Activated naive CD8-positive, alpha-beta T cell treated with anti-CD3 and anti-CD28 coated beads, Interleukin-2, amount 10 ng/mL, durations not matched to agents 7 days and 5 days (primary cell): ENCODE data around the gene FAM118A. TPM values are rescaled to one million over a fixed set of nuclear protein-coding genes. Genes with fewer than 3 reads are reported as not detected.
"Not testable (repeated sequence)": the region's sequence is repeated elsewhere in the genome, so short reads cannot be mapped to it uniquely, and the experiment has no call there.

Experiments used
- ATAC-seq: fragments of 150-1000 bp; cut with Tn5 transposase; one replicate; pipeline ENCODE4 v1.10.0; 2021; ENCODE audit warnings: low read depth, moderate library complexity
- POLR2A ChIA-PET: fragments of 350-600 bp; sonication (Branson Sonifier 250); formaldehyde crosslinking; loops from one replicate; lab custom pipeline; 2021; ENCODE audit warnings: antibody characterized with exemption; lab: Charles Lee
- DNase-seq: peaks from one replicate; pipeline ENCODE4 v3.0.0; 2021
- H3K27ac Mint-ChIP-seq: one replicate; pipeline ENCODE4 v1.8.0; 2022; ENCODE audit warnings: mild to moderate bottlenecking, mixed read lengths
- H3K27me3 Mint-ChIP-seq: one replicate; pipeline ENCODE4 v1.8.0; 2022; ENCODE audit warnings: mild to moderate bottlenecking, moderate library complexity, mixed read lengths
- H3K36me3 Mint-ChIP-seq: one replicate; pipeline ENCODE4 v1.8.0; 2021; ENCODE audit warnings: mild to moderate bottlenecking, mixed read lengths
- H3K4me1 Mint-ChIP-seq: one replicate; pipeline ENCODE4 v1.8.0; 2021; ENCODE audit warnings: mixed read lengths
- H3K4me3 Mint-ChIP-seq: one replicate; pipeline ENCODE4 v1.8.0; 2022; ENCODE audit warnings: mild to moderate bottlenecking, moderate library complexity, mixed read lengths
- H3K9me3 Mint-ChIP-seq: one replicate; pipeline ENCODE4 v1.8.0; 2021; ENCODE audit warnings: mixed read lengths
- total RNA-seq, 2 experiments: library from RNA; stranded (reverse); gene quantifications; one replicate each; pipeline ENCODE4 v1.2.3, GENCODE V29; 2021

FAM118A gene
- total RNA-seq, 2 experiments from 2014 or later: 71.9 to 77.0 TPM

DNA sequence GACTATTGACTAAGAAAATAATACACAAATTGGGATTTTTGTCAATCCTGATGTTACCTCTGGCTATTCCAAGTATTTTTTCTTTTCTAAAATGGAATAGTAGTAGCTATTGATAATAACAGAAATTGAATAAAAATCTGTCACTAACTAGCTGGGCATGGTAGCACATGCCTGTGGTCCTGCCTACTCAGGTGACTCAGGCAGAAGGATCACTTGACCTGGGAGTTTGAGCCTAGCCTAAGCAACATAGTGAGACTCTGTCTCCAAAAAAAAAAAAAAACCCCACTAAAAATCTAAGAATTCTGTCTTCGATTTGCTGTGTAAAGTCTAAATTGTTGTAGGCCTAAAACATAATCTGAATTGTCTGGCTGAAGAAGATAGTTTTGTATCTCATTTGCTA is 42.2 kb downstream of the FAM118A start:
- Mint-ChIP-seq H3K36me3 (peaks cover 7% of the 10 kb centered on the region), H3K27ac (no peak overlapping the region), H3K27me3 (no peaks in the 10 kb centered on the region), H3K4me1 (peaks cover 7% of the 10 kb centered on the region), H3K9me3 (no peaks in the 10 kb centered on the region), H3K4me3 (no peak overlapping the region)
- ATAC-seq (no peak), DNase-seq (no peak)
- POLR2A ChIA-PET: no interaction called here

DNA sequence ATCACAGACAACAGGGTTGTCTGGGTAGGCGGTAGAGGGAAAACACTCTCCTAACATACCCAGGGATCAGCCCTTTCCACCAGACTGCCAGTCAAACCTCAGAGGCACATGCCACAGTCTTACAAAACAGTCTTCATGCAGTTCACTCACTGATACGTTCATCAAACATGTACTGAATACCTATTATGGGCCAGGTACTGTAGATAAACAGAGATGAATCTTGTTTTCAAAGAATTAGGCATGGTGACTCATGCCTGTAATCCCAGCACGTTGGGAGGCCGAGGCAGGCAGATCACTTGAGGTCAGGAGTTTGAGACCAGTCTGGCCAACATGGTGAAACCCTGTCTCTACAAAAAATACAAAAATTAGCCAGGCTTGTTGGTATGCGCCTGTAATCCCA is 43.0 kb downstream of the FAM118A start:
- H3K36me3 Mint-ChIP-seq, POLR2A ChIA-PET, DNase-seq, H3K9me3 Mint-ChIP-seq, ATAC-seq, H3K27ac Mint-ChIP-seq, H3K4me3 Mint-ChIP-seq, H3K27me3 Mint-ChIP-seq: not testable (repeated sequence)
- peaks cover 10% of the 10 kb centered on the region for H3K4me1 Mint-ChIP-seq

- Mint-ChIP-seq H3K9me3 (no peaks in the 10 kb centered on the region), H3K4me3 (no peak overlapping the region), H3K4me1 (peaks cover 10% of the 10 kb centered on the region), H3K36me3 (peaks cover 7% of the 10 kb centered on the region), H3K27ac (no peak overlapping the region), H3K27me3 (no peaks in the 10 kb centered on the region)
- POLR2A ChIA-PET: no interaction called here
- no peak for DNase-seq
- no peak for ATAC-seq
These were observed 44.1 kb downstream of the FAM118A start for GRCh38 chr22:45353786-45354185.

- Mint-ChIP-seq H3K27me3 (no peaks in the 10 kb centered on the region), H3K4me3 (no peak overlapping the region), H3K36me3 (peaks cover 7% of the 10 kb centered on the region), H3K9me3 (no peaks in the 10 kb centered on the region), H3K4me1 (peaks cover 10% of the 10 kb centered on the region), H3K27ac (no peak overlapping the region)
- no peak for ATAC-seq
- POLR2A ChIA-PET: no interaction called here
- DNase-seq: no peak
These were observed 47.8 kb downstream of the FAM118A start for GRCh38 chr22:45357490-45357889.

DNA sequence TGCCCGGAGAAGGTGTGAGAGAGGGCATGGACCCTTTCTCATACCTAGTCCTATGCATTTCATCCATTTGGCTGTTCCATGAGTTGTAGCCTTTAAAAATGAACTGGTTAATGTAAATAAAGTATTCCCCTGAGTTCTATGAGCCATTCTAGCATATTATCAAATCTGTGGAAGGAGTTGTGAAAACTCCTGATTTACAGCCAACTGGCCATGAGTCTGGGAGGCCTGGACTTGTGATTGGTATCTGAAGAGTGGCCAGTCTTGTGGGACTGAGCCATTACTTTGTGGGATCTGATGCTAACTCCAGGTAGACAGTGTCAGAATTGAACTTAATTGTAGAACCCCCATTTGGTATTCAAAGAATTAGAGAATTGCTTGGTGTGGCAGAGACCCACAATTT is 48.4 kb downstream of the FAM118A start:
- POLR2A ChIA-PET: no interaction called here
- Mint-ChIP-seq H3K27ac (no peak overlapping the region), H3K36me3 (peaks cover 7% of the 10 kb centered on the region), H3K9me3 (no peaks in the 10 kb centered on the region), H3K4me3 (no peak overlapping the region), H3K4me1 (peaks cover 10% of the 10 kb centered on the region), H3K27me3 (no peaks in the 10 kb centered on the region)
- DNase-seq (no peak), ATAC-seq (no peak)

GRCh38 chr22:45359627-45360026 is 49.9 kb downstream of the FAM118A start:
- Mint-ChIP-seq H3K4me1 (peaks cover 7% of the 10 kb centered on the region), H3K27ac (no peak overlapping the region), H3K9me3 (no peaks in the 10 kb centered on the region), H3K4me3 (no peak overlapping the region), H3K27me3 (no peaks in the 10 kb centered on the region), H3K36me3 (peaks cover 7% of the 10 kb centered on the region)
- no peak for DNase-seq
- POLR2A ChIA-PET: no interaction called here
- no peak for ATAC-seq

- Mint-ChIP-seq H3K4me1 (no peaks in the 10 kb centered on the region), H3K4me3 (no peak overlapping the region), H3K27me3 (no peaks in the 10 kb centered on the region), H3K9me3 (peaks cover 9% of the 10 kb centered on the region), H3K36me3 (peaks cover 20% of the 10 kb centered on the region), H3K27ac (no peak overlapping the region)
- POLR2A ChIA-PET: no interaction called here
- DNase-seq (no peak), ATAC-seq (no peak)
These were observed 57.0 kb downstream of the FAM118A start for GRCh38 chr22:45366713-45367112.

DNA sequence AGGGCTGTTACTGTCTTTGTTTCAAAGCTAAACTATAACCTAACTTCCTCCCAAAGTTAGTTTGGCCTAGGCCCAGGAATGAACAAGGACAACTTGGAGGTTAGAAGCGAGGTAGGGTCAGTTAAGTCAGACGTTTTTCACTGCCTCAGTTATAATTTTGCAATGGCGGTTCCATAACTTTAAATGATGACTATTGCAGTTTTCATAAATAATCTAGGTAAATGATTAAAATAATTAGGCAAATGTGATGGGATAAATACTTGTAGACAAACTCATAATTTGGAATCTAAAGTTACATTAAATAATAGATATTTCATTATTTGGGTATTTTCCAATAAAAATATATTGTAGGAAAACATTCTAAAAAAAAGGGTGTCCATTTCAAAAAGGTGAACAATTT is 63.9 kb downstream of the FAM118A start:
- H3K4me1 Mint-ChIP-seq: peaks cover 12% of the 10 kb centered on the region
- H3K27me3 Mint-ChIP-seq, H3K27ac Mint-ChIP-seq, POLR2A ChIA-PET, ATAC-seq, DNase-seq, H3K9me3 Mint-ChIP-seq, H3K36me3 Mint-ChIP-seq, H3K4me3 Mint-ChIP-seq: not testable (repeated sequence)

DNA sequence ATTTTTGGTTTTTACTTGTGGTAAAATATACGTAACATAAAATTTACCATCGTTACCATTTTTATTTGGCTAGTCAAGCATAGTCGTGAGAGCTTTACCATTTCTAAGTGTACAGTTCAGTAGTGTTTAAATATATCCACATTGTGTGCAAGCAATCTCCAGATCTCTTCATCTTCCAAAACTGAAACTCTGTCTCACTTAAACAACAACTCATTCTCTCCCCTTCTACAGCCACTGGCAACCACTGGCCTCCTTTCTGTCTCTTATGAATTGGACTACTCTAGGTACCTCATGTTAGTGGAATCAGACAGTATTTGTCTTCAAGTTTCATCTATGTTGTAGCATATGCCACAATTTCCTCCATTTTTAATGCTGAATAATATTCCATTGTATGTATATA is 66.3 kb downstream of the FAM118A start:
- POLR2A ChIA-PET: no interaction called here
- Mint-ChIP-seq H3K27me3 (no peaks in the 10 kb centered on the region), H3K4me1 (peaks cover 12% of the 10 kb centered on the region), H3K9me3 (no peaks in the 10 kb centered on the region), H3K4me3 (no peak overlapping the region), H3K36me3 (peaks cover 5% of the 10 kb centered on the region), H3K27ac (no peak overlapping the region)
- ATAC-seq (no peak), DNase-seq (no peak)

- no peaks in the 10 kb centered on the region for H3K9me3 Mint-ChIP-seq
These were observed 67.0 kb downstream of the FAM118A start for GRCh38 chr22:45376703-45377102.

DNA sequence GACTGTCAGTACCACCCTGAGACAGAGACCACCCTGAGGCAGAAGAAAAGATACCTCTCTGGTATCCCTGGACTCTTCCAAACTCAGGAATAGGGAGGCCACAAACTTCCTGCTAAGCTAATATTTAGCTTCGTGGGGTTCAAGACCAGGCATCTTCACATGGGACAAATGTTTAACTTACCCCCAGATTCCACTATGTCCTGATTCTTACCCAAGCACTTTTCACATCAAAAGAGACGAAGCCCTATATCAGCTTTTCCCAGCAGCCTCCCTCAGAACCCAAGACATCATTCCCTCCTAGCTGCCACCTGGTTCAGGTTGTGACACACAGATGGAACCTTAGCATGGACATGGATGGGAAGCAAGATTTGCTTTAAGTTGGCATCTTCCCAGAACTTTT is 71.6 kb downstream of the FAM118A start:
- Mint-ChIP-seq H3K4me3 (no peak overlapping the region), H3K4me1 (peaks cover 7% of the 10 kb centered on the region), H3K27me3 (peaks cover 7% of the 10 kb centered on the region), H3K36me3 (no peaks in the 10 kb centered on the region), H3K9me3 (no peaks in the 10 kb centered on the region), H3K27ac (no peak overlapping the region)
- POLR2A ChIA-PET: no interaction called here
- DNase-seq: no peak
- ATAC-seq: no peak

More at GRCh38 chr22:45376703-45377102, 67.0 kb downstream of the FAM118A start:
- no peak overlapping the region for H3K27ac Mint-ChIP-seq
- no peak for DNase-seq
- no peak overlapping the region for H3K4me3 Mint-ChIP-seq
- no peak for ATAC-seq
- peaks cover 12% of the 10 kb centered on the region for H3K4me1 Mint-ChIP-seq
- no peaks in the 10 kb centered on the region for H3K27me3 Mint-ChIP-seq
- H3K36me3 Mint-ChIP-seq: peaks cover 5% of the 10 kb centered on the region
- POLR2A ChIA-PET: no interaction called here

DNA sequence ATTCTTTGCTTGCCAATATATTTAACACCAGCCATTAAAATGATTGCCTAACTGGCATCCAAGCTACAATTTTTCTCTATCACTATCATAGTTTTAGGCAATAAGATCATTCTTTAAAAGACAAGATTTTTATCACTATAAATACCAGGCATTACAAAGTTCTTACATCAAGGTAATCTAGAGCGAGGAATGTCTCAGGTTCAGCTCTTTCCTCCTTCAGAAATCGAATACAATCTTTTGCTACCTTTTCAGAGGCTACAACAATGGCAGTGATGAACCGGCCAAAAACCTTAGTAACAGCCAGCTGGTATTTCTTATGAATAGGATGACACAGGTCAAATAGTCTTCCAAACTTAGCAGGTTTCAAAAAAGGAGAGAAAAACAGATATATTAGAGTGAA is 79.8 kb downstream of the FAM118A start:
- no peaks in the 10 kb centered on the region for H3K36me3 Mint-ChIP-seq
- H3K27me3 Mint-ChIP-seq: peaks cover 6% of the 10 kb centered on the region
- no peak overlapping the region for H3K27ac Mint-ChIP-seq
- DNase-seq (no peak), ATAC-seq (no peak)
- no peak overlapping the region for H3K4me3 Mint-ChIP-seq
- no peaks in the 10 kb centered on the region for H3K9me3 Mint-ChIP-seq
- POLR2A ChIA-PET: interaction anchor here (0.7 kb wide), 1 partner anchor 29 kb away, joined by 3 read pairs; no protein-coding TSS in a partner anchor
- H3K4me1 Mint-ChIP-seq: peaks cover 1% of the 10 kb centered on the region
